Panc1 (cell line): ENCODE measurements around the gene CHRNA5.

ENCODE experiments used
- POLR2AphosphoS5 ChIP-seq: IDR thresholded peaks from 2 replicates; pipeline ENCODE4 v1.6.1; 2012; ENCODE audit warnings: mild to moderate bottlenecking, low read depth, low read length, moderate library complexity
- TF ChIP-seq, protein P1 (sequence below): fragments of 450-650 bp; IDR thresholded peaks from 2 replicates; pipeline ENCODE4 v1.5.1; 2017; ENCODE audit warnings: mild to moderate bottlenecking

DNA sequence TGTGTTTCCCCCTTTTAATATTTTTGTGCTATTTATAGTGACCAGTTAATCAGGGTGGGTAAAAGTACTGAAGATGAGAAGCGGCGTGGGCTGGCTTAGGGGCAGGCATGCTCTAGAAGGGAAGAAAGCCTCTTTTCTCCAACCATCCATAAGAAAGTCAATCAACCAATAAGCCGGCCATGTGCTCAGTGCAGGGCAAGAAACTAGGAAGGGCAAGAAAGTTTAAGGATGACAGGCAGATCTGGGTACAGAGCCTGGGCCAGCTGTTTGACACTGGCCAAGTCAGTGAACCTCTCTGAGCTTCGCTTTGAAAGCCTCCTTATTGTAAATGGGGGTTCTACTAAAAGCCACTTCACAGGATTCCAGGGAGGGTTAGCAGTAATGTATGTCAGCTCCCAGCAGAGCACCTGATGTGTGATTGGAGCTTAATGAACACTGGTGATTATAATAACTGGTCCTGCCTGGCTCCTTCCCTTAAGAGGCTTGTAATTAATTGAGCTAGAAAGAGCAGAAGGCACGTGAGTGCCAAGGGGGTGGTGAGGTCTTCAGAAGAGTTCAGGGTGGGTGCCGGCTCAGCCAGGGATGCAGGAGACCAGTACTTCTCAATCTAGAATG lies 61.2 kb downstream of the CHRNA5 start:
- TF ChIP-seq, protein P1, sequence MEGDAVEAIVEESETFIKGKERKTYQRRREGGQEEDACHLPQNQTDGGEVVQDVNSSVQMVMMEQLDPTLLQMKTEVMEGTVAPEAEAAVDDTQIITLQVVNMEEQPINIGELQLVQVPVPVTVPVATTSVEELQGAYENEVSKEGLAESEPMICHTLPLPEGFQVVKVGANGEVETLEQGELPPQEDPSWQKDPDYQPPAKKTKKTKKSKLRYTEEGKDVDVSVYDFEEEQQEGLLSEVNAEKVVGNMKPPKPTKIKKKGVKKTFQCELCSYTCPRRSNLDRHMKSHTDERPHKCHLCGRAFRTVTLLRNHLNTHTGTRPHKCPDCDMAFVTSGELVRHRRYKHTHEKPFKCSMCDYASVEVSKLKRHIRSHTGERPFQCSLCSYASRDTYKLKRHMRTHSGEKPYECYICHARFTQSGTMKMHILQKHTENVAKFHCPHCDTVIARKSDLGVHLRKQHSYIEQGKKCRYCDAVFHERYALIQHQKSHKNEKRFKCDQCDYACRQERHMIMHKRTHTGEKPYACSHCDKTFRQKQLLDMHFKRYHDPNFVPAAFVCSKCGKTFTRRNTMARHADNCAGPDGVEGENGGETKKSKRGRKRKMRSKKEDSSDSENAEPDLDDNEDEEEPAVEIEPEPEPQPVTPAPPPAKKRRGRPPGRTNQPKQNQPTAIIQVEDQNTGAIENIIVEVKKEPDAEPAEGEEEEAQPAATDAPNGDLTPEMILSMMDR: no peak
- no peak for TF ChIP-seq POLR2AphosphoS5
